ENCODE data around the gene THAP12. TPM values are rescaled to one million over a fixed set of nuclear protein-coding genes. Genes with fewer than 3 reads are reported as not detected.

THAP12 gene
- total RNA-seq, 4 donors from 2014 or later = 13.3 to 35.2 (median 22.9) TPM

DNA sequence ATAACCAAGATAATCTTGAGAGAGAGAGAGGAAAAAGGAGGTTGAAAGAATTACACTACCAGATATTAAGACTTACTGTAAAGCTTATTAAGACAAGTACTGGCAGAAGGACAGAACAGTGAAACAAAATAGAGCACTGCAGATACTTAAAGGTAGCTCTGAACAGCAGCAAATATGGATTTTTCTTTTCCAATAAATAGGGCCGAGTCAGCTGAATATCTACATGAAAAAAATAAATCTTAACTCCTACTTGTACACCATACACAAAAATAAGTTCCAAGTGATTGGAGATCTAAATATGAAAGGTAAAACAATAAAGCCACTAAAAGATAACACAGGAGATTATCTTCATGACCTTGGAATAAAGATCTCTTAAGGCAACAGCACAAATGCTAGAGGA, 12.4 kb downstream of the THAP12 start:
- intact Hi-C loops (cut with DNase I; ENCODE audit: low total_unique reads) = no loop called here
- DNase-seq = no peak
- Histone ChIP-seq H3K36me3 (no peaks in the 10 kb centered on the region), H3K27me3 (no peaks in the 10 kb centered on the region), H3K4me3 (no peak overlapping the region), H3K27ac (peak overlapping the region; percentile 7 to 57 (median 32)), H3K9me3 (no peaks in the 10 kb centered on the region), H3K4me1 (peaks cover 10 to 50% (median 35%) of the 10 kb centered on the region in 4 donors)
- in situ Hi-C loops (cut with MboI; ENCODE audit: low pct_ligation_motif_present in 1 of 4, low pct_unique_long_range_greater_than_20kb in 1 of 4, low sequenced_read_pairs in 3 of 4) = no loop called here
- 43 to 53% methylated on average over 1 of the region's 1 CpG for WGBS, 2 donors (ENCODE audit: low coverage in 1 of 2)
- TF ChIP-seq EP300 (IDR thresholded peaks at IDR 0.05; ENCODE audit: low read depth) = no peak
- no peak for TF ChIP-seq POLR2AphosphoS5 (IDR thresholded peaks at IDR 0.05)
- no peak for TF ChIP-seq POLR2A (IDR thresholded peaks at IDR 0.05)
- TF ChIP-seq, protein P1, sequence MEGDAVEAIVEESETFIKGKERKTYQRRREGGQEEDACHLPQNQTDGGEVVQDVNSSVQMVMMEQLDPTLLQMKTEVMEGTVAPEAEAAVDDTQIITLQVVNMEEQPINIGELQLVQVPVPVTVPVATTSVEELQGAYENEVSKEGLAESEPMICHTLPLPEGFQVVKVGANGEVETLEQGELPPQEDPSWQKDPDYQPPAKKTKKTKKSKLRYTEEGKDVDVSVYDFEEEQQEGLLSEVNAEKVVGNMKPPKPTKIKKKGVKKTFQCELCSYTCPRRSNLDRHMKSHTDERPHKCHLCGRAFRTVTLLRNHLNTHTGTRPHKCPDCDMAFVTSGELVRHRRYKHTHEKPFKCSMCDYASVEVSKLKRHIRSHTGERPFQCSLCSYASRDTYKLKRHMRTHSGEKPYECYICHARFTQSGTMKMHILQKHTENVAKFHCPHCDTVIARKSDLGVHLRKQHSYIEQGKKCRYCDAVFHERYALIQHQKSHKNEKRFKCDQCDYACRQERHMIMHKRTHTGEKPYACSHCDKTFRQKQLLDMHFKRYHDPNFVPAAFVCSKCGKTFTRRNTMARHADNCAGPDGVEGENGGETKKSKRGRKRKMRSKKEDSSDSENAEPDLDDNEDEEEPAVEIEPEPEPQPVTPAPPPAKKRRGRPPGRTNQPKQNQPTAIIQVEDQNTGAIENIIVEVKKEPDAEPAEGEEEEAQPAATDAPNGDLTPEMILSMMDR (IDR thresholded peaks at IDR 0.05) = no peak

DNA sequence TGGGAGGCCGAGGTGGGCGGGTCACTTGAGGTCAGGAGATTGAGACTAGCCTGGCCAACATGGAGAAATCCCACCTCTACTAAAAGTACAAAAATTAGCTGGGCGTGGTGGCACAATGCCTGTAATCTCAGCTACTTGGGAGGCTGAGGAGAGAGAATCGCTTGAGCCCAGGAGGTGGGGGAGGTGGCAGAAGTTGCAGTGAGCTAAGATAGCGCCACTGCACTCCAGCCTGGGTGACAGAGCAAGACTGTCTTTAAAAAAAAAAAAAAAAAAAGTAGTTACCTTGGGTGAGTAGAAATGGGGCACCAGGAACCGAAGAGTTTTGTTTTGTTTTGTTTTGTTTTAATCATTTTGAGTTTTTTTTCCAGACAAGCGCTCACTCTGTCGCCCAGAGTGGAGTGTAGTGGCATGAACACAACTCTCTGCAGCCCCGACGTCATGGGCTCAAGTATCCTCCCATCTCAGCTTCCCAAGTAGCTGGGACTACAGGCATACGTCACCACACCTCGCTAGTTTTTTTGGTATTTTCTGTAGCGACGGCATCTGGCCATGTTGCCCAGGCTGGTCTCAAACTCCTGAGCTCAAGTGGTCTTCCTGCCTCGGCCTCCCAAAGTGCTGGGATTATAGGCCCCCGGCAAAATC, 15.8 kb downstream of the THAP12 start:
- WGBS, 2 donors (ENCODE audit: low coverage in 1 of 2) = 91 to 94% methylated on average over 12 to 16 of the region's 16 CpGs
- no peaks in the 10 kb centered on the region for H3K27me3 ChIP-seq
- no peak overlapping the region for H3K4me3 ChIP-seq
- no peak overlapping the region for H3K27ac ChIP-seq
- no peaks in the 10 kb centered on the region for H3K36me3 ChIP-seq
- TF ChIP-seq POLR2A (IDR thresholded peaks at IDR 0.05) = no peak
- TF ChIP-seq, protein P1 (IDR thresholded peaks at IDR 0.05) = no peak
- TF ChIP-seq EP300 (IDR thresholded peaks at IDR 0.05; ENCODE audit: low read depth) = no peak
- no peak for TF ChIP-seq POLR2AphosphoS5 (IDR thresholded peaks at IDR 0.05)
- DNase-seq = no peak
- intact Hi-C loops (cut with DNase I; ENCODE audit: low total_unique reads) (no loop called here), in situ Hi-C loops (cut with MboI; ENCODE audit: low pct_ligation_motif_present in 1 of 4, low pct_unique_long_range_greater_than_20kb in 1 of 4, low sequenced_read_pairs in 3 of 4) (no loop called here)
- peaks cover 3 to 39% (median 21%) of the 10 kb centered on the region in 4 donors for H3K4me1 ChIP-seq
- H3K9me3 ChIP-seq = no peaks in the 10 kb centered on the region

DNA sequence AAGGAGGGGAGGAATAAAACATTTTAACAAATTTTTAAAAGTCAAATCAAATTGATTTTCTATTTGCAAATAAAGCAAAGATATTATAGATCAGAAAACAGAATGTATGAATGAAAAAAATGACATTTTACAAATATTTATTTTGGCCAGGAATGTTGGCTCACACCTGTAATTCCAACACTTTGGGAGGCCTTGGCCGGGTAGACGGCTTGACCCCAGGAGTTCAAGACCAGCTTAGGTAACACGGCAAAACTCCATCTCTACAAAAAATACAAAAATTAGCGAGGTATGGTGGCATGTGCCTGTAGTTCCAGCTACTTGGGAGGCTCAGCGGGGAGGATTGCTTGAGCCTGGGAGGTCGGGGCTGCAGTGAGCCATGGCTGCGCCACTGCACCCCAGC, 18.2 kb downstream of the THAP12 start:
- TF ChIP-seq POLR2A (IDR thresholded peaks at IDR 0.05) = no peak
- WGBS, 2 donors (ENCODE audit: low coverage in 1 of 2) = 89 to 93% methylated on average over 7 of the region's 7 CpGs
- H3K9me3 ChIP-seq = no peaks in the 10 kb centered on the region
- intact Hi-C loops (cut with DNase I; ENCODE audit: low total_unique reads) = no loop called here
- no peaks in the 10 kb centered on the region for H3K27me3 ChIP-seq
- H3K4me3 ChIP-seq = no peak overlapping the region
- H3K36me3 ChIP-seq = peaks cover 0 to 3% (median 0%) of the 10 kb centered on the region in 4 donors
- in situ Hi-C loops (cut with MboI; ENCODE audit: low pct_ligation_motif_present in 1 of 4, low pct_unique_long_range_greater_than_20kb in 1 of 4, low sequenced_read_pairs in 3 of 4) = no loop called here
- peaks cover 0 to 14% (median 2%) of the 10 kb centered on the region in 4 donors for H3K4me1 ChIP-seq
- no peak for DNase-seq
- H3K27ac ChIP-seq = no peak overlapping the region

DNA sequence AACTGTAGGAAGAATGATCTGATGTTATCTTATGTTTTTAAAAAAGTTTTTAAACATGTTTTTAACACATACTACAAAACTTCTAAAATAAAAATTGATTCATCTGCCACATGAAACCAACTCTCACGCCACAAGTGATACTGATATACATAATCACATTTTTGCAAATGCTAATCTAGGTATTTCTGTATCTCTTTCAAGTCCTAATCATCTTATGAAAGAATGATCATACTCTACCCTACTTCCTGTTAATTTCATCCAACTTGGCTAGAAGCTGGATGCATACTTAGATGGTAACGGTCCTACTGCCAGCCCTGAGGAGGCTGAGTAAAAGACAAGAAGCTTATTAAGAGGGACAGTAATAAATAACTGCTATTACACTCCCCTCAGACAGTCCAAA, 19.2 kb downstream of the THAP12 start:
- H3K4me1 ChIP-seq = peaks cover 0 to 9% (median 0%) of the 10 kb centered on the region in 4 donors
- no peaks in the 10 kb centered on the region for H3K27me3 ChIP-seq
- H3K4me3 ChIP-seq = no peak overlapping the region
- 78 to 100% methylated on average over 1 to 2 of the region's 2 CpGs for WGBS, 2 donors (ENCODE audit: low coverage in 1 of 2)
- no peaks in the 10 kb centered on the region for H3K9me3 ChIP-seq
- intact Hi-C loops (cut with DNase I; ENCODE audit: low total_unique reads) = no loop called here
- DNase-seq = no peak
- peaks cover 0 to 6% (median 0%) of the 10 kb centered on the region in 4 donors for H3K36me3 ChIP-seq
- in situ Hi-C loops (cut with MboI; ENCODE audit: low pct_ligation_motif_present in 1 of 4, low pct_unique_long_range_greater_than_20kb in 1 of 4, low sequenced_read_pairs in 3 of 4) = no loop called here
- TF ChIP-seq POLR2AphosphoS5 (IDR thresholded peaks at IDR 0.05) (no peak), POLR2A (IDR thresholded peaks at IDR 0.05) (no peak), EP300 (IDR thresholded peaks at IDR 0.05; ENCODE audit: low read depth) (no peak)
- TF ChIP-seq, protein P1 (IDR thresholded peaks at IDR 0.05) = no peak
- no peak overlapping the region for H3K27ac ChIP-seq

DNA sequence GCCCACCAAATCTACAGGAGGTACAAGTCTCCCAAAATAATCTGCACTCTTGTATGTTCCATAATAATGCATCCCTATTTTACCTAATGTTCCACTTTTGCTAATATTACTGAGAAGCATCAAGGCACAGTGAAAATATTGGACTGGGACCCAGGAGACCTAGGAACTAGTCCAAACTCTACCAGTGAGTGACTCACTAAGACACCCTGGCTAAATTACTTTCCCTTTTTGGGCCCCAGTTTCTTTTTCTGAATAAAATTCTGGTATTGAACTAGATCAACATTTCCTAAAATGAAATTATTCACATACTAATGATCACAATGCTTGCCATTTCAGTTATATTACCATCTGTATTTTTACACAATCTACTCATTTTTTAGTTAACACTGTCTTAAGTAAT, 19.6 kb downstream of the THAP12 start:
- no peak for TF ChIP-seq POLR2AphosphoS5 (IDR thresholded peaks at IDR 0.05)
- TF ChIP-seq, protein P1 (IDR thresholded peaks at IDR 0.05) = no peak
- no peak for TF ChIP-seq EP300 (IDR thresholded peaks at IDR 0.05; ENCODE audit: low read depth)
- TF ChIP-seq POLR2A (IDR thresholded peaks at IDR 0.05) = no peak
- no peak for DNase-seq
- Histone ChIP-seq H3K9me3 (no peaks in the 10 kb centered on the region), H3K27me3 (no peaks in the 10 kb centered on the region), H3K27ac (no peak overlapping the region), H3K4me3 (no peak overlapping the region), H3K4me1 (peaks cover 0 to 7% (median 0%) of the 10 kb centered on the region in 4 donors), H3K36me3 (peaks cover 0 to 11% (median 0%) of the 10 kb centered on the region in 4 donors)
- intact Hi-C loops (cut with DNase I; ENCODE audit: low total_unique reads) = no loop called here
- in situ Hi-C loops (cut with MboI; ENCODE audit: low pct_ligation_motif_present in 1 of 4, low pct_unique_long_range_greater_than_20kb in 1 of 4, low sequenced_read_pairs in 3 of 4) = no loop called here
